Suprapubic skin (tissue), 4 donors: Measurements from ENCODE around the gene UGGT2.

Experiments
- POLR2A ChIP-seq, 2 donors: fragments of 450-650 bp; IDR thresholded peaks; one replicate each; pipeline ENCODE4 v1.6.1; 2017; ENCODE audit warnings: antibody characterized with exemption in 2 of 2, mild to moderate bottlenecking in 2 of 2, moderate library complexity in 2 of 2
- POLR2AphosphoS5 ChIP-seq, 3 donors: sonication (generic); formaldehyde crosslinking; IDR thresholded peaks; one replicate each; pipeline ENCODE4 v1.6.1; 2017; ENCODE audit warnings: antibody characterized with exemption in 3 of 3
- TF ChIP-seq, protein P1 (sequence below), 2 donors: fragments of 200-600 bp in 1 of 2; fragments of 450-650 bp in 1 of 2; sonication (generic) in 1 of 2; IDR thresholded peaks; one replicate each; pipeline ENCODE4 v1.5.1; 2016 to 2019; ENCODE audit warnings: antibody characterized with exemption in 2 of 2, mild to moderate bottlenecking in 1 of 2, moderate library complexity in 1 of 2

DNA sequence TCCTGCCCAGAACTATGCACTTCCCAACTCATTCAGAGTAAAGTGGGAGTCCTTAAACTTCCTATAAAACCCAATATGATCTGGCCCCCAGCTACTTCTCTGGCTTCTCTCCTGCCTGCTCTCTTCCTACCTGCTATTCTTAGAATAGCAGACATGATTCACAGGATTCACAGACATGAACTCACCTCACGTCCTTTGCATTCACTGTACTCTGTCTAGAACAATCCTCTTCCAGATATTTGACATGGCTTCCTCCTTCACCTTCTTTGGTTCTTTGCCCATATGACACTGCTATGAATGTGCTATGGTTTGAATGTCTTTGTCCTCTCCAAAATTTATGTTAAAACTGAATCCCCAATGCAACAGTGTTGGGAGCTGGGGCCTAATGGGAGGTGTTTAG lies 154.9 kb downstream of the UGGT2 start:
- TF ChIP-seq, protein P1, sequence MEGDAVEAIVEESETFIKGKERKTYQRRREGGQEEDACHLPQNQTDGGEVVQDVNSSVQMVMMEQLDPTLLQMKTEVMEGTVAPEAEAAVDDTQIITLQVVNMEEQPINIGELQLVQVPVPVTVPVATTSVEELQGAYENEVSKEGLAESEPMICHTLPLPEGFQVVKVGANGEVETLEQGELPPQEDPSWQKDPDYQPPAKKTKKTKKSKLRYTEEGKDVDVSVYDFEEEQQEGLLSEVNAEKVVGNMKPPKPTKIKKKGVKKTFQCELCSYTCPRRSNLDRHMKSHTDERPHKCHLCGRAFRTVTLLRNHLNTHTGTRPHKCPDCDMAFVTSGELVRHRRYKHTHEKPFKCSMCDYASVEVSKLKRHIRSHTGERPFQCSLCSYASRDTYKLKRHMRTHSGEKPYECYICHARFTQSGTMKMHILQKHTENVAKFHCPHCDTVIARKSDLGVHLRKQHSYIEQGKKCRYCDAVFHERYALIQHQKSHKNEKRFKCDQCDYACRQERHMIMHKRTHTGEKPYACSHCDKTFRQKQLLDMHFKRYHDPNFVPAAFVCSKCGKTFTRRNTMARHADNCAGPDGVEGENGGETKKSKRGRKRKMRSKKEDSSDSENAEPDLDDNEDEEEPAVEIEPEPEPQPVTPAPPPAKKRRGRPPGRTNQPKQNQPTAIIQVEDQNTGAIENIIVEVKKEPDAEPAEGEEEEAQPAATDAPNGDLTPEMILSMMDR (IDR thresholded peaks at IDR 0.05) = no peak
- no peak for TF ChIP-seq POLR2A (IDR thresholded peaks at IDR 0.05)
- no peak for TF ChIP-seq POLR2AphosphoS5 (IDR thresholded peaks at IDR 0.05)
